Measurements from ENCODE around the gene PRKRA.

Gene PRKRA

GRCh38 chr2:178491612-178492011 lies 40.6 kb upstream of the PRKRA start:
- DNase-seq: no peak
- Histone ChIP-seq H3K4me2 (ENCODE audit: low read length) (no peak overlapping the region), H2BK5ac (ENCODE audit: low read depth, low read length, poor library complexity) (no peak overlapping the region), H3K9me3 (ENCODE audit: insufficient read depth, low read depth, low read length) (no peaks in the 10 kb centered on the region), H3K4me3 (ENCODE audit: low read depth, low read length) (no peak overlapping the region), H3K4ac (ENCODE audit: low read depth, low read length) (no peak overlapping the region), H3K18ac (ENCODE audit: low read length) (no peak overlapping the region), H3K23ac (ENCODE audit: low read length) (no peak overlapping the region), H3K27me3 (ENCODE audit: insufficient read depth, low read length) (no peaks in the 10 kb centered on the region), H3K9ac (ENCODE audit: low read length) (no peak overlapping the region), H2BK12ac (ENCODE audit: low read length) (no peak overlapping the region), H2BK120ac (ENCODE audit: insufficient read depth, low read length, poor library complexity) (no peak overlapping the region), H3K4me1 (ENCODE audit: control insufficient read depth in 1 of 2, insufficient read depth in 2 of 2, low read length in 2 of 2) (no peaks in the 10 kb centered on the region), H2AFZ (ENCODE audit: insufficient read depth, low read length, poor library complexity) (no peak overlapping the region), H3K79me1 (ENCODE audit: low read length) (no peaks in the 10 kb centered on the region), H4K12ac (ENCODE audit: low read depth, low read length) (no peak overlapping the region), H3K27ac (ENCODE audit: low read depth, low read length) (no peak overlapping the region), H4K91ac (ENCODE audit: low read depth, low read length) (no peak overlapping the region), H3K79me2 (ENCODE audit: control insufficient read depth, insufficient read depth, low read length, poor library complexity) (no peaks in the 10 kb centered on the region), H2AK5ac (ENCODE audit: low read length) (no peak overlapping the region), H4K8ac (ENCODE audit: low read depth, low read length) (no peak overlapping the region), H3K36me3 (ENCODE audit: control insufficient read depth in 1 of 2, insufficient read depth in 2 of 2, low read length in 2 of 2) (peaks cover 6 to 13% of the 10 kb centered on the region in 2 experiments), H3K14ac (ENCODE audit: low read length) (no peak overlapping the region)
- no CpG with 5 or more reads among the region's 6 CpGs for WGBS (ENCODE audit: extremely low coverage, insufficient coverage, insufficient read length)

- Histone ChIP-seq H3K27me3 (ENCODE audit: insufficient read depth, low read length) (no peaks in the 10 kb centered on the region), H3K4me1 (ENCODE audit: control insufficient read depth in 1 of 2, insufficient read depth in 2 of 2, low read length in 2 of 2) (no peaks in the 10 kb centered on the region), H3K9ac (ENCODE audit: low read length) (no peak overlapping the region), H3K27ac (ENCODE audit: low read depth, low read length) (no peak overlapping the region), H3K36me3 (ENCODE audit: control insufficient read depth in 1 of 2, insufficient read depth in 2 of 2, low read length in 2 of 2) (no peaks in the 10 kb centered on the region), H3K14ac (ENCODE audit: low read length) (no peak overlapping the region), H2AK5ac (ENCODE audit: low read length) (no peak overlapping the region), H2BK12ac (ENCODE audit: low read length) (no peak overlapping the region), H2AFZ (ENCODE audit: insufficient read depth, low read length, poor library complexity) (no peak overlapping the region), H3K79me1 (ENCODE audit: low read length) (no peaks in the 10 kb centered on the region), H3K4ac (ENCODE audit: low read depth, low read length) (no peak overlapping the region), H3K79me2 (ENCODE audit: control insufficient read depth, insufficient read depth, low read length, poor library complexity) (no peaks in the 10 kb centered on the region), H2BK5ac (ENCODE audit: low read depth, low read length, poor library complexity) (no peak overlapping the region), H2BK120ac (ENCODE audit: insufficient read depth, low read length, poor library complexity) (no peak overlapping the region), H3K9me3 (ENCODE audit: insufficient read depth, low read depth, low read length) (no peaks in the 10 kb centered on the region), H3K18ac (ENCODE audit: low read length) (no peak overlapping the region), H4K91ac (ENCODE audit: low read depth, low read length) (no peak overlapping the region), H3K4me2 (ENCODE audit: low read length) (no peak overlapping the region), H4K8ac (ENCODE audit: low read depth, low read length) (no peak overlapping the region), H3K23ac (ENCODE audit: low read length) (no peak overlapping the region), H4K12ac (ENCODE audit: low read depth, low read length) (no peak overlapping the region), H3K4me3 (ENCODE audit: low read depth, low read length) (no peak overlapping the region)
- no CpG with 5 or more reads among the region's 3 CpGs for WGBS (ENCODE audit: extremely low coverage, insufficient coverage, insufficient read length)
- no peak for DNase-seq
Measured at GRCh38 chr2:178485356-178485755, 34.4 kb upstream of the PRKRA start.

GRCh38 chr2:178484245-178485041 lies 33.5 kb upstream of the PRKRA start:
- H2AK5ac ChIP-seq (ENCODE audit: low read length): no peak overlapping the region
- no peaks in the 10 kb centered on the region for H3K9me3 ChIP-seq (ENCODE audit: insufficient read depth, low read depth, low read length)
- H2AFZ ChIP-seq (ENCODE audit: insufficient read depth, low read length, poor library complexity): no peak overlapping the region
- no peak overlapping the region for H3K27ac ChIP-seq (ENCODE audit: low read depth, low read length)
- no CpG with 5 or more reads among the region's 6 CpGs for WGBS (ENCODE audit: extremely low coverage, insufficient coverage, insufficient read length)
- DNase-seq: no peak
- peaks cover 2% of the 10 kb centered on the region for H3K79me1 ChIP-seq (ENCODE audit: low read length)
- no peak overlapping the region for H3K4ac ChIP-seq (ENCODE audit: low read depth, low read length)
- no peak overlapping the region for H3K14ac ChIP-seq (ENCODE audit: low read length)
- no peaks in the 10 kb centered on the region for H3K79me2 ChIP-seq (ENCODE audit: control insufficient read depth, insufficient read depth, low read length, poor library complexity)
- H2BK5ac ChIP-seq (ENCODE audit: low read depth, low read length, poor library complexity): no peak overlapping the region
- H3K36me3 ChIP-seq (ENCODE audit: control insufficient read depth in 1 of 2, insufficient read depth in 2 of 2, low read length in 2 of 2): no peaks in the 10 kb centered on the region
- no peak overlapping the region for H3K4me3 ChIP-seq (ENCODE audit: low read depth, low read length)
- H4K8ac ChIP-seq (ENCODE audit: low read depth, low read length): no peak overlapping the region
- H3K9ac ChIP-seq (ENCODE audit: low read length): no peak overlapping the region
- H4K91ac ChIP-seq (ENCODE audit: low read depth, low read length): no peak overlapping the region
- no peak overlapping the region for H3K18ac ChIP-seq (ENCODE audit: low read length)
- no peak overlapping the region for H3K4me2 ChIP-seq (ENCODE audit: low read length)
- no peak overlapping the region for H3K23ac ChIP-seq (ENCODE audit: low read length)
- no peak overlapping the region for H2BK120ac ChIP-seq (ENCODE audit: insufficient read depth, low read length, poor library complexity)
- H4K12ac ChIP-seq (ENCODE audit: low read depth, low read length): no peak overlapping the region
- no peak overlapping the region for H2BK12ac ChIP-seq (ENCODE audit: low read length)
- no peaks in the 10 kb centered on the region for H3K27me3 ChIP-seq (ENCODE audit: insufficient read depth, low read length)
- peaks cover 0 to under 1% of the 10 kb centered on the region in 2 experiments for H3K4me1 ChIP-seq (ENCODE audit: control insufficient read depth in 1 of 2, insufficient read depth in 2 of 2, low read length in 2 of 2)

DNA sequence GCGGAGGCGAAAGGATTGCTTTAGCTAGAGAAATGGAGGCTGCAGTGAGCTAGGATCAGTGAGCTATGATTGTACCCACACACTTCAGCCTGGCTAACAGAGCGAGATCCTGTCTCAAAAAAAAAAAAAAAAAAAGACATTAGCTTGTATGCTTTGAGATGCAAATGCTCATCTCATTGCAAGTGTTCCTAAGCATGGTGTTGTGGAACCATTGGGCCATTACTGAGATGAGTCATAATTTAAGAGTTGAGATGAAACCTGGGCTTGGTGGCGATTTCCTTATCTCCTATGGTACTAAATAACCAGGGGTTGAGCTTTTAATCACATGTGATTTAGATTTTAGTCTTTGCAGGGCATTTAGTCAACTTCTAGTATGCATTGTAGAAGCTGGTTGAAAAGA lies 31.5 kb upstream of the PRKRA start:
- Histone ChIP-seq H2BK12ac (ENCODE audit: low read length) (no peak overlapping the region), H3K18ac (ENCODE audit: low read length) (no peak overlapping the region), H3K14ac (ENCODE audit: low read length) (no peak overlapping the region), H2BK5ac (ENCODE audit: low read depth, low read length, poor library complexity) (no peak overlapping the region), H2AFZ (ENCODE audit: insufficient read depth, low read length, poor library complexity) (no peak overlapping the region), H4K91ac (ENCODE audit: low read depth, low read length) (no peak overlapping the region), H3K79me1 (ENCODE audit: low read length) (peaks cover 2% of the 10 kb centered on the region), H3K79me2 (ENCODE audit: control insufficient read depth, insufficient read depth, low read length, poor library complexity) (no peaks in the 10 kb centered on the region), H3K9me3 (ENCODE audit: insufficient read depth, low read depth, low read length) (no peaks in the 10 kb centered on the region), H3K4ac (ENCODE audit: low read depth, low read length) (no peak overlapping the region), H3K36me3 (ENCODE audit: control insufficient read depth in 1 of 2, insufficient read depth in 2 of 2, low read length in 2 of 2) (no peaks in the 10 kb centered on the region), H3K27ac (ENCODE audit: low read depth, low read length) (no peak overlapping the region), H2AK5ac (ENCODE audit: low read length) (no peak overlapping the region), H3K4me2 (ENCODE audit: low read length) (no peak overlapping the region), H3K4me3 (ENCODE audit: low read depth, low read length) (no peak overlapping the region), H3K4me1 (ENCODE audit: control insufficient read depth in 1 of 2, insufficient read depth in 2 of 2, low read length in 2 of 2) (peaks cover 0 to 2% of the 10 kb centered on the region in 2 experiments), H3K27me3 (ENCODE audit: insufficient read depth, low read length) (no peaks in the 10 kb centered on the region), H2BK120ac (ENCODE audit: insufficient read depth, low read length, poor library complexity) (no peak overlapping the region), H3K9ac (ENCODE audit: low read length) (no peak overlapping the region), H4K12ac (ENCODE audit: low read depth, low read length) (no peak overlapping the region), H4K8ac (ENCODE audit: low read depth, low read length) (no peak overlapping the region), H3K23ac (ENCODE audit: low read length) (no peak overlapping the region)
- peak in 1 of 2 donors; percentile 7 for DNase-seq
- WGBS (ENCODE audit: extremely low coverage, insufficient coverage, insufficient read length): no CpG with 5 or more reads among the region's 4 CpGs

Data from trophoblast cell (in vitro differentiated cells and primary cell).